RWPE2 (cell line): Measurements from ENCODE around the gene KRT2.

Experiments
- ATAC-seq: fragments of 200-7000 bp; cut with Tn5 transposase; 3 replicates; pipeline ENCODE4 v1.9.1; 2021; ENCODE audit warnings: low read depth
- DNase-seq: peaks from one replicate; pipeline ENCODE4 v3.0.0-alpha.2; 2020; ENCODE audit warnings: low spot score
- H3K27ac ChIP-seq: fragments of 450-650 bp; 2 replicates; pipeline ENCODE4 v1.5.1; 2017; ENCODE audit warnings: mild to moderate bottlenecking; ENCODE audit not compliant: poor library complexity, severe bottlenecking
- H3K27me3 ChIP-seq: fragments of 250-450 bp; sonication (Bioruptor Pico); 2 replicates; pipeline ENCODE4 v1.5.1; 2021; ENCODE audit warnings: mild to moderate bottlenecking, moderate library complexity; ENCODE audit not compliant: insufficient read depth, poor library complexity, severe bottlenecking
- H3K36me3 ChIP-seq: fragments of 250-450 bp; sonication (Bioruptor Pico); 2 replicates; pipeline ENCODE4 v1.5.1; 2020; ENCODE audit warnings: low read depth, mild to moderate bottlenecking, moderate library complexity
- H3K4me1 ChIP-seq: fragments of 250-450 bp; sonication (Bioruptor Pico); 2 replicates; pipeline ENCODE4 v1.5.1; 2021; ENCODE audit warnings: mild to moderate bottlenecking, moderate library complexity; ENCODE audit not compliant: insufficient read depth, poor library complexity, severe bottlenecking
- H3K4me3 ChIP-seq: fragments of 250-450 bp; sonication (Bioruptor Pico); 2 replicates; pipeline ENCODE4 v1.5.1; 2021; ENCODE audit warnings: mild to moderate bottlenecking, moderate library complexity; ENCODE audit not compliant: severe bottlenecking
- H3K9me3 ChIP-seq: fragments of 250-450 bp; sonication (Bioruptor Pico); 2 replicates; pipeline ENCODE4 v1.5.1; 2021; ENCODE audit warnings: mild to moderate bottlenecking, moderate library complexity; ENCODE audit not compliant: severe bottlenecking
- CTCF ChIP-seq: fragments of 450-650 bp; IDR thresholded peaks from one replicate; pipeline ENCODE4 v1.5.1; 2017; ENCODE audit warnings: mild to moderate bottlenecking, moderate library complexity; ENCODE audit not compliant: poor library complexity, severe bottlenecking

Gene KRT2

GRCh38 chr12:52622349-52622748, 29.7 kb downstream of the KRT2 start:
- no peak for TF ChIP-seq CTCF
- H3K27ac ChIP-seq, result no peak overlapping the region
- DNase-seq (no peak), ATAC-seq (no peak)
- H3K9me3 ChIP-seq, result peaks cover 7% of the 10 kb centered on the region
- no peaks in the 10 kb centered on the region for H3K36me3 ChIP-seq
- no peak overlapping the region for H3K4me3 ChIP-seq
- H3K4me1 ChIP-seq, result no peaks in the 10 kb centered on the region
- no peaks in the 10 kb centered on the region for H3K27me3 ChIP-seq

DNA sequence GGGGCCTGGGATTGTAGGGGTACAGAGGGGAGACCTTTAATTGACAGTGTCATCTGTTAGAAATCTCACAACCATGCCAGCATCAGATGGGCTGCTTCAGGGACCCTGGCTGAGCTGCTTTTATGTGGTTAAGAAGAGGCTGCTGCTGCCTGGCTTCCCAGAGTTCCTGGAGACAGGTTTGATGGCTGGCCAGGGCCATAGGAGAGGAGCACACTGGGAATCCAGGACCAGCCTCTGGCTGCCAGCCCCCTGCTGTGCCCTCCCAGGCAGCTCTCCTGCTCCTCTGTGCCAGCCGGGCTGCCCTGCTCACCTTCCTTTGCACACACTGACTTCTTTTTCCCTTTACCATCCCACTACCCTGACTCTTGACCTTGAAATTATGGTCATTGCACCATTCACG, 33.1 kb downstream of the KRT2 start:
- Histone ChIP-seq H3K9me3 (peaks cover 1% of the 10 kb centered on the region), H3K27ac (no peak overlapping the region), H3K4me3 (no peak overlapping the region), H3K4me1 (no peaks in the 10 kb centered on the region), H3K36me3 (no peaks in the 10 kb centered on the region), H3K27me3 (no peaks in the 10 kb centered on the region)
- ATAC-seq (no peak), DNase-seq (no peak)
- no peak for TF ChIP-seq CTCF

- Histone ChIP-seq H3K27ac (no peak within 1 kb of the TSS), H3K4me1 (no peaks in the 10 kb centered on the region), H3K4me3 (no peak within 1 kb of the TSS), H3K27me3 (no peaks in the 10 kb centered on the region), H3K36me3 (no peaks in the 10 kb centered on the region), H3K9me3 (no peaks in the 10 kb centered on the region)
- no peak for DNase-seq
- no peak for TF ChIP-seq CTCF
- ATAC-seq, result no peak
These were observed 33.8 kb downstream of the KRT2 start, which contains the start of gene KRT73 for GRCh38 chr12:52618216-52618615. Gene KRT73, minus strand, starts transcription at chr12:52618559. Its CDS starts 35 bp downstream, at chr12:52618524.

DNA sequence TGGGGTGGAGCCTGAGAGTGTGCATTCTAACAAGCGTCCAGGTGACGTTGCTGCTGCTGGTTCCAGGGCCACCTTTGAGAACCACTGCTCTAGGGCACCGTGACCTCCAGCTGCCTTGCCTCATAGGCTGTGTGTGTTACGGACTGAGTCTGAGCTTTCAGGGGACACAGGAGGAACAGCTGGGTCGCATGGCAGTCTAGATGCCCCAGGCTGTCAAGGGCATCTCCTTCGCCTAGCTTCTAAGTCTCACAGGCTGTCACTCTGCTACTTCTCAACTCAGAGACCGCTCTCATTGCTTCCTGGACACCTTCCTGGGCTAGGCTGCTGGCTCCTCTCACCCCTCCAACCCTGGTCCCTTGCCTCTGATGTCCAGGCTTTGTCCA, 34.6 kb downstream of the KRT2 start:
- ATAC-seq (no peak), DNase-seq (no peak)
- Histone ChIP-seq H3K27ac (no peak overlapping the region), H3K27me3 (no peaks in the 10 kb centered on the region), H3K4me1 (no peaks in the 10 kb centered on the region), H3K36me3 (no peaks in the 10 kb centered on the region), H3K4me3 (no peak overlapping the region), H3K9me3 (no peaks in the 10 kb centered on the region)
- no peak for TF ChIP-seq CTCF

DNA sequence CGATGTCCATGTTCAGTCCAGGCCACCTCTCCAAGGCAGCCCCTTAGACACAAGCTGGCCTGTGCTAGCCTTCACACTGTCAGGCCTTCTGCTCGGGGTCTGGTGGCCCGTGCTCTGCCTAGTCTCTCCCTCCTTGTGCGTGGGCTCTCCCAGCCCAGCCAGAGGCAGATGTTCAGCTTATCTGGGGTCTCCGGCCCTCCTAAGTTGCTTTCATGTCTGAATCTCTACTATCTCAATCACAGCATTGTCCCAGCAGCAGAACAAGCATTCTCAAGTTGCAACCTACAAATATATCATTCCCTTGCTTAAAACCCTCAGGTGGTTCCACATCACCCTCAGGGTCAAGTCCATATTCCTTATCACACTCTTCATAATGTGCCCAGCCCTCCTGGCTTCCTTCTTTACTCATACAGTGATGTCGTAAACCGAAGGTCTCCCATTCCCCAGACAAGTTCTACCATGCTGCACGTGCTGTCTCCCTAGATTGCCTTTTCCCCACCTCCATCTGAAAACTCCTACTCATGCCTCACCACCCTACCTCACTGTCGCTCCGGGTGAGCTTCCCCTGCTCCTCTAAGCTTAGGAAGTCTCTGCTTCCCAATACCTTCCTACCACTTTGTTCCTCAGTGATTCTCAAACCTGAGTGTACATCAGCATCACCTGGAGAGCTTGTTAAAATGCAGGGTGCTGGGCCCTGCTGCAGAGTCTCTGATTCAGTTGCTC, 35.2 kb downstream of the KRT2 start:
- Histone ChIP-seq H3K9me3 (no peaks in the 10 kb centered on the region), H3K4me3 (no peak overlapping the region), H3K4me1 (no peaks in the 10 kb centered on the region), H3K27ac (no peak overlapping the region), H3K36me3 (no peaks in the 10 kb centered on the region), H3K27me3 (no peaks in the 10 kb centered on the region)
- no peak for TF ChIP-seq CTCF
- ATAC-seq (no peak), DNase-seq (no peak)
